Right renal cortex interstitium (tissue), 3 donors: ENCODE data around the gene MYL5. TPM values are rescaled to one million over a fixed set of nuclear protein-coding genes. Genes with fewer than 3 reads are reported as not detected.
"Not testable (repeated sequence)": the region's sequence is repeated elsewhere in the genome, so short reads cannot be mapped to it uniquely, and the experiment has no call there.

Experiments used
- DNase-seq, 3 donors: peaks; one replicate each; pipeline ENCODE4 v3.0.0-alpha.2; 2013; ENCODE audit warnings: low read depth in 3 of 3, low spot score in 2 of 3
- polyA plus RNA-seq, 3 donors: library from polyadenylated mRNA; unstranded; fragments of 120-200 nt; gene quantifications; one replicate each; pipeline ENCODE4 v1.2.1, GENCODE V29; 2013; ENCODE audit not compliant: insufficient read length in 3 of 3

MYL5 gene
- polyA plus RNA-seq, 3 donors: 14.1 to 19.6 (median 17.4) TPM

GRCh38 chr4:704198-704891 lies 30.0 kb downstream of the MYL5 start:
- DNase-seq: no peak

- DNase-seq: no peak
These were observed 30.6 kb downstream of the MYL5 start for GRCh38 chr4:704971-705277.

- DNase-seq: peak; percentile 72 to 85 (median 82)
These were observed 31.1 kb downstream of the MYL5 start, which contains the start of gene PCGF3 for GRCh38 chr4:705278-706082. PCGF3 (plus strand) TSS chr4:705832; CDS start chr4:733681, 27,849 bp downstream.

- DNase-seq: not testable (repeated sequence)
These were observed 31.8 kb downstream of the MYL5 start for GRCh38 chr4:706083-706633.

GRCh38 chr4:706834-707598 lies 32.7 kb downstream of the MYL5 start:
- DNase-seq: no peak

- DNase-seq: no peak
These were observed 33.7 kb downstream of the MYL5 start for GRCh38 chr4:707929-708630.

GRCh38 chr4:708631-708933 lies 34.2 kb downstream of the MYL5 start:
- no peak for DNase-seq

GRCh38 chr4:709348-709747 lies 35.0 kb downstream of the MYL5 start:
- DNase-seq: no peak

- DNase-seq: no peak
These were observed 35.8 kb downstream of the MYL5 start for GRCh38 chr4:710116-710515.

- no peak for DNase-seq
These were observed 36.6 kb downstream of the MYL5 start for GRCh38 chr4:710916-711315.

GRCh38 chr4:712093-712492 lies 37.8 kb downstream of the MYL5 start:
- no peak for DNase-seq

GRCh38 chr4:712916-713632 lies 38.7 kb downstream of the MYL5 start:
- DNase-seq: no peak

- DNase-seq: no peak
These were observed 39.7 kb downstream of the MYL5 start for GRCh38 chr4:714087-714486.

- no peak for DNase-seq
These were observed 43.4 kb downstream of the MYL5 start for GRCh38 chr4:717601-718320.

- DNase-seq: no peak
These were observed 44.1 kb downstream of the MYL5 start for GRCh38 chr4:718460-718859.

- no peak for DNase-seq
These were observed 45.9 kb downstream of the MYL5 start for GRCh38 chr4:720111-720860.

GRCh38 chr4:721261-722168 lies 47.2 kb downstream of the MYL5 start:
- DNase-seq: no peak
